ENCODE measurements around the gene TEKT5. TPM values are rescaled to one million over a fixed set of nuclear protein-coding genes. Genes with fewer than 3 reads are reported as not detected.
A peak's percentile ranks its signal among the peaks of the same experiment; 100 is the strongest.

Gene TEKT5
- total and polyA plus RNA-seq, 9 of the 15 experiments (the other 6 are each of a cell fraction or from before 2014, with no cell fraction given) = 0.10 to 0.19 TPM; not detected in 7

DNA sequence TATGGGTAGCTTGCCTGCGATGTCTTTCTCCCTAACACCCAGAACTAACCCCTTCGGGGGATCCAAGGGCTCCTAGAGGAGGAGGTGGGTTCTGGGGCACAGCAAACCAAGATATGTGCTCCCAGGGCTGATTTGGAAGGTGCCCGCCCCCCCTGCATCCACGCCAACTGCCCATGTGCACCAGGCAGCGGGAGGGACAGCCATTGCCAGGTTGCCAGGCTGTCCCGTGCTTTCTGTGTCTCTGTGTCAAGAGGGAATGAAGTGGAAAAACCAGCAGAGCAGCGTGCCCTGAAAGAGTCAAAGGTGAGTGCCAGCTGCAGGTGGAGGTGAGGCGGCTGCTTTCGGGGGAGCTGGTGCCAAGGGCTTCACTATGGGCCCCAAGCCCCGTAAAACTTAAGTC, 6.4 kb downstream of the TEKT5 start:
- no peaks in the 10 kb centered on the region for H3K9me1 ChIP-seq (ENCODE audit: control insufficient read depth, insufficient read depth, low read length)
- H3K4me1 ChIP-seq (replicated peaks in 1 of 2; ENCODE audit: control insufficient read depth in 2 of 2, insufficient read depth in 2 of 2, low read length in 2 of 2) = no peaks in the 10 kb centered on the region; a peak in 1 of 5 replicates
- H3K9ac ChIP-seq (ENCODE audit: insufficient read depth in 1 of 2, low read depth in 2 of 2, low read length in 2 of 2) = peak overlapping the region in 1 of 2 experiments; percentile 26; a peak in 1 of 4 replicates
- H3K27me3 ChIP-seq (ENCODE audit: control insufficient read depth in 2 of 2, insufficient read depth in 2 of 2, low read length in 2 of 2) = peaks cover 39 to 62% of the 10 kb centered on the region in 2 experiments
- in situ Hi-C loops (cut with MboI) = no loop called here
- no peak overlapping the region for H3K27ac ChIP-seq (ENCODE audit: extremely low read depth, low read depth, low read length)
- no peak overlapping the region for H2AFZ ChIP-seq (ENCODE audit: low read depth, low read length)
- H3K4me2 ChIP-seq (ENCODE audit: insufficient read depth, low read length) = no peak overlapping the region
- no peaks in the 10 kb centered on the region for H3K9me3 ChIP-seq (replicated peaks; ENCODE audit: control insufficient read depth, insufficient read depth, low read depth, low read length)
- no peaks in the 10 kb centered on the region for H3K79me2 ChIP-seq (ENCODE audit: control insufficient read depth, insufficient read depth, low read length)
- ChIA-PET POLR2A (no interaction called here), CTCF (ENCODE audit: low intra/inter-chr PET ratio) (no interaction called here)
- no peaks in the 10 kb centered on the region for H3K36me3 ChIP-seq (ENCODE audit: control insufficient read depth, insufficient read depth, low read length)
- no peak overlapping the region for H3K4me3 ChIP-seq
- no peak for DNase-seq (ENCODE audit: extremely low read depth in 1 of 4, low spot score in 3 of 4)
- 1% methylated on average over 10 of the region's 10 CpGs for WGBS (ENCODE audit: insufficient coverage, low coverage, missing lambda C conversion rate)
- FAIRE-seq = no peak
- intact Hi-C loops (cut with micrococcal nuclease) = no loop called here
- H4K20me1 ChIP-seq (replicated peaks; ENCODE audit: control insufficient read depth, insufficient read depth, low read length) = no peaks in the 10 kb centered on the region; the same call in 1 of the 2 replicates
- no TSS peak for BruUV-seq (replicated peaks)
- TF ChIP-seq, protein P1, sequence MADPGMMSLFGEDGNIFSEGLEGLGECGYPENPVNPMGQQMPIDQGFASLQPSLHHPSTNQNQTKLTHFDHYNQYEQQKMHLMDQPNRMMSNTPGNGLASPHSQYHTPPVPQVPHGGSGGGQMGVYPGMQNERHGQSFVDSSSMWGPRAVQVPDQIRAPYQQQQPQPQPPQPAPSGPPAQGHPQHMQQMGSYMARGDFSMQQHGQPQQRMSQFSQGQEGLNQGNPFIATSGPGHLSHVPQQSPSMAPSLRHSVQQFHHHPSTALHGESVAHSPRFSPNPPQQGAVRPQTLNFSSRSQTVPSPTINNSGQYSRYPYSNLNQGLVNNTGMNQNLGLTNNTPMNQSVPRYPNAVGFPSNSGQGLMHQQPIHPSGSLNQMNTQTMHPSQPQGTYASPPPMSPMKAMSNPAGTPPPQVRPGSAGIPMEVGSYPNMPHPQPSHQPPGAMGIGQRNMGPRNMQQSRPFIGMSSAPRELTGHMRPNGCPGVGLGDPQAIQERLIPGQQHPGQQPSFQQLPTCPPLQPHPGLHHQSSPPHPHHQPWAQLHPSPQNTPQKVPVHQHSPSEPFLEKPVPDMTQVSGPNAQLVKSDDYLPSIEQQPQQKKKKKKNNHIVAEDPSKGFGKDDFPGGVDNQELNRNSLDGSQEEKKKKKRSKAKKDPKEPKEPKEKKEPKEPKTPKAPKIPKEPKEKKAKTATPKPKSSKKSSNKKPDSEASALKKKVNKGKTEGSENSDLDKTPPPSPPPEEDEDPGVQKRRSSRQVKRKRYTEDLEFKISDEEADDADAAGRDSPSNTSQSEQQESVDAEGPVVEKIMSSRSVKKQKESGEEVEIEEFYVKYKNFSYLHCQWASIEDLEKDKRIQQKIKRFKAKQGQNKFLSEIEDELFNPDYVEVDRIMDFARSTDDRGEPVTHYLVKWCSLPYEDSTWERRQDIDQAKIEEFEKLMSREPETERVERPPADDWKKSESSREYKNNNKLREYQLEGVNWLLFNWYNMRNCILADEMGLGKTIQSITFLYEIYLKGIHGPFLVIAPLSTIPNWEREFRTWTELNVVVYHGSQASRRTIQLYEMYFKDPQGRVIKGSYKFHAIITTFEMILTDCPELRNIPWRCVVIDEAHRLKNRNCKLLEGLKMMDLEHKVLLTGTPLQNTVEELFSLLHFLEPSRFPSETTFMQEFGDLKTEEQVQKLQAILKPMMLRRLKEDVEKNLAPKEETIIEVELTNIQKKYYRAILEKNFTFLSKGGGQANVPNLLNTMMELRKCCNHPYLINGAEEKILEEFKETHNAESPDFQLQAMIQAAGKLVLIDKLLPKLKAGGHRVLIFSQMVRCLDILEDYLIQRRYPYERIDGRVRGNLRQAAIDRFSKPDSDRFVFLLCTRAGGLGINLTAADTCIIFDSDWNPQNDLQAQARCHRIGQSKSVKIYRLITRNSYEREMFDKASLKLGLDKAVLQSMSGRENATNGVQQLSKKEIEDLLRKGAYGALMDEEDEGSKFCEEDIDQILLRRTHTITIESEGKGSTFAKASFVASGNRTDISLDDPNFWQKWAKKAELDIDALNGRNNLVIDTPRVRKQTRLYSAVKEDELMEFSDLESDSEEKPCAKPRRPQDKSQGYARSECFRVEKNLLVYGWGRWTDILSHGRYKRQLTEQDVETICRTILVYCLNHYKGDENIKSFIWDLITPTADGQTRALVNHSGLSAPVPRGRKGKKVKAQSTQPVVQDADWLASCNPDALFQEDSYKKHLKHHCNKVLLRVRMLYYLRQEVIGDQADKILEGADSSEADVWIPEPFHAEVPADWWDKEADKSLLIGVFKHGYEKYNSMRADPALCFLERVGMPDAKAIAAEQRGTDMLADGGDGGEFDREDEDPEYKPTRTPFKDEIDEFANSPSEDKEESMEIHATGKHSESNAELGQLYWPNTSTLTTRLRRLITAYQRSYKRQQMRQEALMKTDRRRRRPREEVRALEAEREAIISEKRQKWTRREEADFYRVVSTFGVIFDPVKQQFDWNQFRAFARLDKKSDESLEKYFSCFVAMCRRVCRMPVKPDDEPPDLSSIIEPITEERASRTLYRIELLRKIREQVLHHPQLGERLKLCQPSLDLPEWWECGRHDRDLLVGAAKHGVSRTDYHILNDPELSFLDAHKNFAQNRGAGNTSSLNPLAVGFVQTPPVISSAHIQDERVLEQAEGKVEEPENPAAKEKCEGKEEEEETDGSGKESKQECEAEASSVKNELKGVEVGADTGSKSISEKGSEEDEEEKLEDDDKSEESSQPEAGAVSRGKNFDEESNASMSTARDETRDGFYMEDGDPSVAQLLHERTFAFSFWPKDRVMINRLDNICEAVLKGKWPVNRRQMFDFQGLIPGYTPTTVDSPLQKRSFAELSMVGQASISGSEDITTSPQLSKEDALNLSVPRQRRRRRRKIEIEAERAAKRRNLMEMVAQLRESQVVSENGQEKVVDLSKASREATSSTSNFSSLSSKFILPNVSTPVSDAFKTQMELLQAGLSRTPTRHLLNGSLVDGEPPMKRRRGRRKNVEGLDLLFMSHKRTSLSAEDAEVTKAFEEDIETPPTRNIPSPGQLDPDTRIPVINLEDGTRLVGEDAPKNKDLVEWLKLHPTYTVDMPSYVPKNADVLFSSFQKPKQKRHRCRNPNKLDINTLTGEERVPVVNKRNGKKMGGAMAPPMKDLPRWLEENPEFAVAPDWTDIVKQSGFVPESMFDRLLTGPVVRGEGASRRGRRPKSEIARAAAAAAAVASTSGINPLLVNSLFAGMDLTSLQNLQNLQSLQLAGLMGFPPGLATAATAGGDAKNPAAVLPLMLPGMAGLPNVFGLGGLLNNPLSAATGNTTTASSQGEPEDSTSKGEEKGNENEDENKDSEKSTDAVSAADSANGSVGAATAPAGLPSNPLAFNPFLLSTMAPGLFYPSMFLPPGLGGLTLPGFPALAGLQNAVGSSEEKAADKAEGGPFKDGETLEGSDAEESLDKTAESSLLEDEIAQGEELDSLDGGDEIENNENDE (IDR thresholded peaks at IDR 0.05; ENCODE audit: low read depth, low read length) = no peak
- TF ChIP-seq ZNF551 (CRISPR knock-in tag; IDR thresholded peaks at IDR 0.05) (no peak), ZC3H8 (IDR thresholded peaks at IDR 0.05) (no peak), BRCA1 (IDR thresholded peaks at IDR 0.05) (no peak), BRCA1 (CRISPR knock-in tag; IDR thresholded peaks at IDR 0.05) (no peak), ZKSCAN3 (CRISPR knock-in tag; IDR thresholded peaks at IDR 0.05) (no peak)
- TF ChIP-seq, protein P2, sequence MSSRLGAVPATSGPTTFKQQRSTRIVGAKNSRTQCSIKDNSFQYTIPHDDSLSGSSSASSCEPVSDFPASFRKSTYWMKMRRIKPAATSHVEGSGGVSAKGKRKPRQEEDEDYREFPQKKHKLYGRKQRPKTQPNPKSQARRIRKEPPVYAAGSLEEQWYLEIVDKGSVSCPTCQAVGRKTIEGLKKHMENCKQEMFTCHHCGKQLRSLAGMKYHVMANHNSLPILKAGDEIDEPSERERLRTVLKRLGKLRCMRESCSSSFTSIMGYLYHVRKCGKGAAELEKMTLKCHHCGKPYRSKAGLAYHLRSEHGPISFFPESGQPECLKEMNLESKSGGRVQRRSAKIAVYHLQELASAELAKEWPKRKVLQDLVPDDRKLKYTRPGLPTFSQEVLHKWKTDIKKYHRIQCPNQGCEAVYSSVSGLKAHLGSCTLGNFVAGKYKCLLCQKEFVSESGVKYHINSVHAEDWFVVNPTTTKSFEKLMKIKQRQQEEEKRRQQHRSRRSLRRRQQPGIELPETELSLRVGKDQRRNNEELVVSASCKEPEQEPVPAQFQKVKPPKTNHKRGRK (tag; IDR thresholded peaks at IDR 0.05) = no peak
- TF ChIP-seq, protein P3, sequence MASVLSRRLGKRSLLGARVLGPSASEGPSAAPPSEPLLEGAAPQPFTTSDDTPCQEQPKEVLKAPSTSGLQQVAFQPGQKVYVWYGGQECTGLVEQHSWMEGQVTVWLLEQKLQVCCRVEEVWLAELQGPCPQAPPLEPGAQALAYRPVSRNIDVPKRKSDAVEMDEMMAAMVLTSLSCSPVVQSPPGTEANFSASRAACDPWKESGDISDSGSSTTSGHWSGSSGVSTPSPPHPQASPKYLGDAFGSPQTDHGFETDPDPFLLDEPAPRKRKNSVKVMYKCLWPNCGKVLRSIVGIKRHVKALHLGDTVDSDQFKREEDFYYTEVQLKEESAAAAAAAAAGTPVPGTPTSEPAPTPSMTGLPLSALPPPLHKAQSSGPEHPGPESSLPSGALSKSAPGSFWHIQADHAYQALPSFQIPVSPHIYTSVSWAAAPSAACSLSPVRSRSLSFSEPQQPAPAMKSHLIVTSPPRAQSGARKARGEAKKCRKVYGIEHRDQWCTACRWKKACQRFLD (CRISPR knock-in tag; IDR thresholded peaks at IDR 0.05) = no peak
- ATAC-seq = no peak
